Activated CD8-positive, alpha-beta memory T cell treated with anti-CD3 and anti-CD28 coated beads for 36 hours (primary cell): ENCODE results near the gene MAGEB17. TPM values are rescaled to one million over a fixed set of nuclear protein-coding genes. Genes with fewer than 3 reads are reported as not detected.
"Not testable (repeated sequence)": the region's sequence is repeated elsewhere in the genome, so short reads cannot be mapped to it uniquely, and the experiment has no call there.

Experiments
- CTCF ChIA-PET: fragments of 350-600 bp; sonication (Branson Sonifier 250); formaldehyde crosslinking; loops from one replicate; lab custom pipeline; 2021; ENCODE audit warnings: antibody characterized with exemption; lab: Charles Lee
- POLR2A ChIA-PET: fragments of 350-600 bp; sonication (Branson Sonifier 250); formaldehyde crosslinking; loops from one replicate; lab custom pipeline; 2021; ENCODE audit warnings: antibody characterized with exemption; lab: Charles Lee
- total RNA-seq, 2 experiments: library from RNA; stranded (reverse); gene quantifications; one replicate each; pipeline ENCODE4 v1.2.3, GENCODE V29; 2021

The MAGEB17 gene, protein sequence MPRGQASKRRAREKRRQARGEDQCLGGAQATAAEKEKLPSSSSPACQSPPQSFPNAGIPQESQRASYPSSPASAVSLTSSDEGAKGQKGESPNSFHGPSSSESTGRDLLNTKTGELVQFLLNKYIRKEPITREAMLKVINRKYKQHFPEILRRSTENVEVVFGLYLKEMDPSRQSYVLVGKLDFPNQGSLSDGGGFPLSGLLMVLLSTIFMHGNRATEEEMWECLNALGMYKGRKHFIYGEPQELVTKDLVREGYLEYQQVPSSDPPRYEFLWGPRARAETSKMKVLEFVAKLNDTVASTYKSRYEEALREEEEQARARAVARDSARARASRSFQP
- total RNA-seq, result not detected

DNA sequence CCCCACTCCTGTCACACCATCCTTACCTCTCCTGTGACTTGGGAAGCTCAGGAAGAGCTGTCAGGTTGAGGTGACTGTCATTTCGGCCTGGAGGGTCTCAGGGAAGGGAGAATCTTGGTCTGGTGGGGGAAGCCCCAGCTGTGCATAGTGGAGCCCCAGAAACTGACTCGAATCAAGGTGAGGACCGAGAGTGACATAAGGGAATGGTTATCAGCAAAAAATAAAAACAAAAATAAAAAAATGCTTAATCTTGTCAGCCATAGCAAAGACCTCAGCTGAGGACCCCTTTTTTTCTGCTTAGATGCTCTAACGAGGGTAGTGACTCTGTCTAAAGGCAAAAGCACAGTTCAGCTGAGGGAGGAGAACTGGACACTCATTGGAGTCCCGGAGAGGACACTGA, at the start of gene MAGEB17:
Gene MAGEB17, plus strand, starts transcription at position 301 of the 400 bp plus-strand sequence. CDS start 2,902 bp downstream, outside the sequence.
- ChIA-PET POLR2A (no interaction called here), CTCF (no interaction called here)

DNA sequence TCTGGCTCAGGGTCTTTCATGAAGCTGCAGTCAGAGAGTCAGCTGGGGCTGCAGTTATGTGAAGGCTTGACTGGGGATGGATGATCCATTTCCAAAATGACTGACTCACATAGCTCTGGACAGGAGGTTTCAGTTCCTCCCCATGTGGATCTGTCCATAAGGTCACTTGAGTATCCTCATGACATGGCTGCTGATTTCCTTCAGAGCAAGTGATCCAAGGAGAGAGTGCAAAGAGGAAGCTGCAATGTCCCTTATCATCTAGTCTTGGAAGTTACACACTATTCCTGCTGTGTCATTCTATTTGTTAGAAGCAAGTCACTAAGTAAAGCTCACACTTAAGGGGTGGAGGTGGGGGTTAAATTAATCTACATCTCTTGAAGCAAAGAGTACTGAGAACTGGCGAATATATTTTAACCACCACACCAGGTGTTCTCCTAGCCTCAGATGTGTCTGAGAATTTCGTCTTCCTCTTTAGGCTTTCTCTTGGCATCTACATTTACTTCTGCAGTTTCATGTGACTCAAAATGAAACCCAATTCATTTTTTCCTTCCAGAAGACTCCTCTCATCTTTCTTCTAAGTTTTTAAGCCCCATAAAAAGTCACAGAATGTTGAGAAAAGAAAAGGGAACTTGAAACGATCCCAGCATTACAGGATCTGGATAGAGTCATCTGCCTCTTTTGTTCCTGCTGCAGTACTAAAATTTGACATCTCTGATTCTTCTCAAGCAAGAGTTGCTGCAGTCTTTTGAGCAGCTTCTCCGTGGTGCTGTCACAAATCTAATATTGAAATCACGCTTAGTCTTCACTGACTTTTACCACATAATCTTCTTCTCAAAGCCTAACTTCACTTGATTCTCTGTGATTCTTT, 47.7 kb upstream of the MAGEB17 start:
- ChIA-PET CTCF (no interaction called here), POLR2A (no interaction called here)

DNA sequence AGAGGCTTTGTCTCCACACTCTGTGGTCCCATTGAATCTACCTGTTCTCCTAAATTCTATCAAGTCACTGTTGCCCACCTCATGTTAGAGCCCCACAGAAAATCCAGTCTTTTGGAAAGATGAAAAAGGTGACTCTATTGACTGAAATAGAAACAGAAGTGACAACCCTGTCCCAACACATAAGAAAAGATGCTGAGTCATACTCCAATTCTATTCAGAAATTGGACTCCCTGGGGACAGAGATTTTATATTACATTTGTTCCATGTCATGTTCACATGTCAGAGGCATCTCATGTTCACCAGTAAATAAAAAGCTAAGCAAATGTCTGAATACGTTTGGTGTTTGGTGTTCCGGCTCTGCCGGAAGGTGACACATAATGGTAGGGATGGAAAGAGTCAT, 46.9 kb upstream of the MAGEB17 start:
- POLR2A ChIA-PET, result no interaction called here

DNA sequence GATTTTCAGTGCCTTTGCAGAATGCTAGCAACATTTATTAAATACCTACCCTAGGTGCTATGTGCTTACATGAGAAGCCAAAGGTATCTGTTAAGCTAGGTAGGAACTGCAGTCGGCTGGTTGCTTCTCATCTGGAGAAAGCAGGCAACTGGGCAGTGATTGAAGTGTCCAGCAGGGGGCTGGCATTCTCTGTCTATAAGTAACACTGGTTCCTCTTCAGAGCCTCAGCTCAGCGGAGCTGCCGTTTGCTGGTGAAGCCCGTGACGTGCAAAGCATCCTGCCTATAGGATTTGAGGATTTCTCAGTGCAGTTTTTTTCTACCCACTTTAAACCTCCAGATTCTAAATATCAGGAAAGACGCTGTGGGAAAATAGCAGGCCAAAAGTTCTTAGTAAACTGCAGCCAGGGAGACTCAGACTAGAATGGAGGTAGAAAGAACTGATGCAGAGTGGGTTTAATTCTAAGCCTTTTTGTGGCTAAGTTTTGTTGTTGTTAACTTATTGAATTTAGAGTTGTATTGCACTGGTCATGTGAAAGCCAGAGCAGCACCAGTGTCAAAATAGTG, 44.0 kb upstream of the MAGEB17 start, which contains the start of gene GRPR:
Gene GRPR, plus strand, starts transcription at position 344 of the 565 bp plus-strand sequence. CDS start 389 bp downstream, outside the sequence.
- ChIA-PET CTCF (no interaction called here), POLR2A (no interaction called here)

More for the DNA sequence above, 46.9 kb upstream of the MAGEB17 start:
- CTCF ChIA-PET, result interaction anchor here (0.6 kb wide), 1 partner anchor 187 kb away, joined by 3 read pairs; no protein-coding TSS in a partner anchor

DNA sequence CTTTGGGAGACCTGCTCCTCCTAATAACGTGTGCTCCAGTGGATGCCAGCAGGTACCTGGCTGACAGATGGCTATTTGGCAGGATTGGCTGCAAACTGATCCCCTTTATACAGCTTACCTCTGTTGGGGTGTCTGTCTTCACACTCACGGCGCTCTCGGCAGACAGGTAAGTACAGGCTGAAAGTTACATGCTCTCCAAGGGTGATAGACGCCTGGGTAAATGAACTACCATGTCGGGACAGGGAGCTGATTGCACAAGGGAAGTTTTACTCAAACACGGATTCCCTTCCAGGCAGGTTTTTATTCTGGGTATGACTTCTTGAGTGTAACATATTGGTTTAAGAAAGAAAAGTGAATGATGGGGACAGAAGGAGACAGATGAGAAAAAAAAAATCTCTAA, 43.1 kb upstream of the MAGEB17 start:
- CTCF ChIA-PET, result no interaction called here

DNA sequence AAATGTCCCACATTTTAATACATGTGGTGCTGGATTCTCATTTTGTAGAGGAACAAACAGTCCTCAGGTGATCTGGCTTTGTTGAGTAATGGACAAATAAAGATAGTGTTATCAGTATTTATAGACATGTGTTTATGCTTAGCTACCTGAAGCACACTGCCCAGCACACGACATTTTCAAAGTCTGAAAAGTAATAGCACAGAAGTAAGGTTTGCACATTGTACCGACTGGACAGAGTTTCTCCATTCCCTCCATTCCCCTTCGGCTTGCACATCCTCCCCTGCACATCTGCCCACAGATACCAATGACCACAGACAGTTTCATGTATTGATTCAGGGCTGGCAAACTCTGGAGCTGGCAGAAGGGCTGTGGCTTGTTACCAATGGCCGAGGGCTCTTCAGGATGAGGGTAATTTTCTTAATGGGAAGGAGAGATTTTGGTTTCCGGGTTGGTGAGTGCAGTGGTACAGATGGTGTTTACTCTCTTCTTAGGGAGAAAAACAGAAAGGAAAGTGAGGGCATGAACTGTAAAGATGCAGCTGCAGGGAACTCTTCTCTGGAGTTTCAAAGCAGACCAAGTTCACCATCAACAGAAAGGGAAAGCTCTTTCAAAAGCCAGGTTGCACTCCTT, 41.6 kb upstream of the MAGEB17 start:
- POLR2A ChIA-PET, result no interaction called here
- CTCF ChIA-PET, result no interaction called here

More for the DNA sequence above, 43.1 kb upstream of the MAGEB17 start:
- POLR2A ChIA-PET, result no interaction called here

DNA sequence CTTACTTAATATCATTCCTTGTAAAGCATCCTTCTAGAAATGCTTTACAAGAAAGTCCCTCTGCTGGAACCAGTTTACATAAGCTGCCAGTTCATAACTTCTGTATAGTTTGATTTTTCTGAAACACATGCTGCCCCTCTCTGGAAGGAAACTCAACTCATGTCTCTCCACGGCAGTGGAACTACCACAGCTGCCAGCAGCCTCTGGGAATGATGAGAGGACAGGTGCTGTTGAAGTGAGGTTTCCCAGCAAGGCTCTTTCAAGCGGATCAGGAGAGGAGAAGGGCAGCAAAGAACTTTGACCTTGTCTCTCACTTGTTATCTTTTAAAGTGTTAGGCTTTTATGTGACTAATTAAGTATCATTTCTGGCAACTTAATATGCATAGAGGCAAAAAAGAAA, 36.6 kb upstream of the MAGEB17 start:
- ChIA-PET CTCF (no interaction called here), POLR2A (no interaction called here)

DNA sequence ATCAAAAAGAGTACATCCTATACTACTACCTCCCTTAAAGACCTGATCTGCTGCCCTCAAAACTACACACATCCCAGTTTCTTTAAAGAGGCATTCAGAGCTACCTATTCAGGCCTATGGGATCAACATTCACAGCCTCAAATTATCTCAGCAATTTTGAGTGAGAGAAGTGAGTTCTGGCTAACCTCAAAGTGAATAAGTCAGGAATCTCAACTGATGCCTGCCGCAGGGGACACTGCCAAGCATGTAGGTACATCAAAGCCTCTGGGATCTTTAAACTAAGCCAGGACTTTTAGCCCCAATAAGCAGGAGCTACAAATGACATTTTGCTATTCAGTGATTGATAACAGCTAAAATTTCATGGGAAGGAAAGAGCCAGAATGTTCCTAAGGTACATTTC, 32.3 kb upstream of the MAGEB17 start:
- POLR2A ChIA-PET, result no interaction called here
- CTCF ChIA-PET, result no interaction called here

DNA sequence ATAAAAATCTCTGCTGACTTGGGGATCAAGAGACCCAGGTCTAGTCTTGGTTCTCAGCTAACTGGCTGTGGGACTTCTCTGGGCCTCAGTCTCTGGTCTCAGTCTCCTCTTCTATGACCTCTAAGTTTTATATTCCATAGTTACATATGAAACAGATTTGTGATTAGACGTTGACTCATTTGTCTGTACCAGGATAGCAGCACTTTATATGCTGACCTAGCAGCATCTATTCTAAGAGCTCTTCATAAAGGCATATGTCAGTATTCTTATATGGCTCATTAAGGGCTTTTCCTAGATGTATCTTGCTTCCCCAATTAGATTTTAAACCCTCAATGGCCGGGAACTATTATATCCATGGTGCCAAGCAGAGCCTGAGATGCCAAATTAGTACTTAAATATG, 31.2 kb upstream of the MAGEB17 start:
- CTCF ChIA-PET, result no interaction called here
- POLR2A ChIA-PET, result no interaction called here

DNA sequence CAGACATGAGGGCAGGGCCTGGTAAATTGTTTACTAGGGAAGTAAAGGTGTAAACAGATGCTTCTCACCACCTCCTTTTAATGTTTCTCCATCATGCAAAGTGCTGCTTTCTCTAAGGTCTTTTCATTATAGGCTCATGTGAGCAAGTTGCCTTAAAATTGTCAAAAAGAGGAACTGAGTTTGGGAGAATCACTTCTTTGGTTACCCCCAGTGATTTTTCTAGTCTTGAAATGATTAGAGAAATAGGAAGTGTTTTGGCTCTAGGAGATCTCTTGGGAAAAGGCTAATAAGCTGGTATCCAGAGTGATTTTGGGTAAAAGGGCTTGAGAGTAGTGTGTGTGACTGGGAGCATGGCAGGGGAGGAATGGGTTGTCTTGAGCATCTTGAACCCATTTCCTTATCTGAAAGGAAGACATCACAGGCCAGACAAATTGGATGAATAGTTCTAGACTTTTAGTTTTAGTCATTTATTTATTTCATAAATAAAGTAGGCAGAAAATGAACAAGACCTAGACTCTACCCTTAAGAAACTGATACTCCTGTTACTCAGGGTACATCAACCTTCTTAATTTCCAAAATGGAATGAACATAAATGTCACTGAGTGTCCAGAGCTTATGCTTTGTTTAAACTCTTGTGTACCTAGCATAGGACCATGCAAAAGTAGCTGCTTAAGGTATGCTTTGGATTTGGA, 29.7 kb upstream of the MAGEB17 start:
- POLR2A ChIA-PET, result no interaction called here
- CTCF ChIA-PET, result no interaction called here

DNA sequence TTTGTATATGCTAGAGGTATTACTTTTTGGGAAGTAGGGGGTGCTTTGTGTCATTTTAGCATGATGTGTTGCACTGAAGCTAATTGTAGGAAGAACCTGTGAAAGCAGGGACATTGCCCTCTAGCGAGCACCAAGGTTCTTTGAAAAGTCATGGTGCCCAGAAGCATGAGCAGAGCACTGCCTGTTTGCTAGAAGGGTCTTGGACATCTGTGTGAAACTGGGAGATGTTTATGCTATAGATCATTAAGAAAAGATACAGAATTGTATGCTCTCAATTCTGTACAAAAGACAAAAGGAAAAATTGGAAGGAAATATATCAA, 29.2 kb upstream of the MAGEB17 start:
- CTCF ChIA-PET, result no interaction called here
- POLR2A ChIA-PET, result no interaction called here

DNA sequence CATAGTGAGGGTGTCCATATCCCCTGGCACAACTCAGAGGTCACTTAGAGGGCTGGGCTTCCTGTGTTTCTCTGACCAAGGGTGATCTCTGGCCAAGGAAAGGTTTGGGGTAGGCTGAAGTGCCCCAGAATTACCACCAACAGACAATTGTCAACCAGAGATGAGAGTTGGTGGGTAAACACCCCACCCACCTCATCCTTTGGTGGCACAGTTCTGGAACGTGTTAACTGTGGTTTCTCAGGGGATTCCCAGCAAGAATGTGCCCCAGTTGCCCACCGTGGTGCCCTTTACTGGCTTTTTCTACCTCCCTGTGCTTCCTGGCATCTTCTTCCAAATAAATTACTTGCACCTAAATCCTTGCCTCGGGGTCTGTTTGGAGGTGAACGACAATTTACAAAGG, 26.8 kb upstream of the MAGEB17 start:
- CTCF ChIA-PET, result no interaction called here
- POLR2A ChIA-PET, result no interaction called here

DNA sequence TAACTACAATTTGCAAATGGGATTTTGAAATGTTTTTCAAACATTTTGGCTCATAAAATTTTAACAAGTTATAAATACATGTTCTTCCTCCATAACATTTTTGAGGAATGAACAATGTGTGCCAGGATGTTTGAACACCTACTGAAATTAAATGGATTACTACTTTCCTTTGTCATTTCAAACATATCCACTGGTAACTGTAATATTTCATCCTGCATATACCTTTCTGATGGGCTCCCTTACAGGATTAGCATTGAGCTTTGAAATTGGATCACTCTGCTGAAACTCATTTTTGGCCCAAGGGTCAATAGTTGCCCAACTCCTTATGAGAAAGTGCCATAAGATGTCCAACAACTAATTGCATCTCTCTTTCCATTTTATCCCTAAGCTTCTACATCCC, 26.3 kb upstream of the MAGEB17 start:
- POLR2A ChIA-PET, result no interaction called here
- CTCF ChIA-PET, result no interaction called here

DNA sequence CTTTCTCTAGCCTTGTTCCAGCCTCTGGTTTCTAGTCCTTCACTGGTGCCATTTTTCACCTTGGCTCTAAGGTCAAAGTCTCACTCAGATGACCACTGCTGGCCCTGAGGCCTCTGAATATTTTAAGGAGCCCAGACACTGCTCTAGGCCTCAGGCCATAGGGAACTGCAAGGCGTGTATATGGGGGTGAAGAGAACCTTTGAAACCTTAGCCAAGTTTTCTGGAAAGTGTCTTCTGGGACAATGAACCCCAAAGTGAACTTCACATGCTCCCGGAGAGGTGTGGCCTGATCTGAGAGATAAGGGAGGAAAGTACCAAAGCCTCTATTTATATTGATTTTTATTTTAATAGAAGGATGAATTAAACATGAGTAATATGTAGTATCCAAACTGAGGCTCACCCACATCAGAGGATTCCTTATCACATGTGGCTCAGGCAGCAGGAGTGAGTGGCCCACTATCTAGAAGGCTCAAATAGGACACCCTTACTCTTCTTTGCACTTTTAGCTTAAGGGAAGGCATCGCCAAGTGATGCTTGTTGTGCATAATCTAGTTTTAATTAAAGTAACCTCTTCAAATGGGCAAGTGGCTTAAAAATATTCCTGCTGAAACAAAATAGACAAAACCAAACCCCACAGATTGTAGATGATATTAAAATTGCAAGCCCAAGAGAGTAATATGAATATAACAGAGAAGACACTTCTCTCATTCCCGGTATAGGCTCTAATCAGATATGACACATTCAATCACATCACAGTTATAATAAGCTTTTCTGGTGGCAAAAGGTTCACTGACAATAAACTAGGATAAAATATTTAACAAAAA, 25.6 kb upstream of the MAGEB17 start:
- POLR2A ChIA-PET, result no interaction called here
- CTCF ChIA-PET, result no interaction called here

DNA sequence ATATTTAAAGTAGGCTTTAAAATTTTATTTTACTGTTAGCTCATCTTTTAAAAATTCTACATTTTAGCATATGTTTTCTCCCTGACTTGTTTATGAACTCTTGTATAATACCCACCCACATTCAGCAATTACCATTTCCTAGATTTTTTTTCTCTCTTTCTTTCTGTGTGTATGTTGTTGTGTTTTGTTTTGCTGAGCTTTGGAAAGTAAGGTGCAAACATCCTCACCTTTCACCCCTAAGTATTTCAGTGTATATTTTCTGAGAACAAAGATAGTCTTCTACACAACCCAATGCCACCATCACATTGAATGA, 25.1 kb upstream of the MAGEB17 start:
- POLR2A ChIA-PET, result no interaction called here
- CTCF ChIA-PET, result no interaction called here

DNA sequence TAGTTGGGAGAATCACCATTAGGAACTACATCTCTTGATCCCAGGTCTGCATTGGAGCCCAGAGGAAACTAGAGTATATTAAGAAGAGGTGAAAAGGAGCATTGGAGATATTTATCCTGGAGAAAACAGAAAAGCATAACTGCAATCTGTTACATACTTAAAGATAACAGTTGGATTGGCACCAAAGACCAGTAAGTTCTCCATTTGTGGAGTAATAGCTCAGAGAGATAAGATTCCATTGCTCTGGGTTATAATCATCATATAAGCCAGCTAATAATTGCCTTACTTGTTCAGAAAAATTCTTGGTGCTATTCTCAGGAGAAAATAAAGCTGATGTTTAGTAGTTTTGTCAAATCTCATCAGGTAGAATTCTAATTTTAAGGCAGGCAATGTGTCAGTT, 23.3 kb upstream of the MAGEB17 start:
- ChIA-PET POLR2A (no interaction called here), CTCF (no interaction called here)

DNA sequence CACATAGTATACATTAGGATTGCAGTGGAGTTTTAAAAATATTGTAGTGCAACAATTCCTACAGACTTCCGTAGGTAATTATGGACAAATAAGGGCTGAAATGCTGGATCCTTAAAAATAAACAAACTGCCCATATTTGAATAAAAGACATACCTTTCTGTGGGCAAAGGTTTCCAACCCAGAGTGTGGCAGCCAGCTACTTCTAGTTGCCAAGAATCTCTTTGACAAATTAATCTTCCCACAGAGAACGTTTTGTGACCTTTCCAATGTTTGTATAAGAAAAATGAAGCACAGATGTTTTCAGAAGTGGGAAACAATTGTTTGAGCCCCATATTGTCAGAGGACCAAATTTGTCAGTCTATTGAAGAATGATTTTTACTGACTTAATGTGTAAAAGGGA, 22.9 kb upstream of the MAGEB17 start:
- ChIA-PET CTCF (no interaction called here), POLR2A (no interaction called here)

DNA sequence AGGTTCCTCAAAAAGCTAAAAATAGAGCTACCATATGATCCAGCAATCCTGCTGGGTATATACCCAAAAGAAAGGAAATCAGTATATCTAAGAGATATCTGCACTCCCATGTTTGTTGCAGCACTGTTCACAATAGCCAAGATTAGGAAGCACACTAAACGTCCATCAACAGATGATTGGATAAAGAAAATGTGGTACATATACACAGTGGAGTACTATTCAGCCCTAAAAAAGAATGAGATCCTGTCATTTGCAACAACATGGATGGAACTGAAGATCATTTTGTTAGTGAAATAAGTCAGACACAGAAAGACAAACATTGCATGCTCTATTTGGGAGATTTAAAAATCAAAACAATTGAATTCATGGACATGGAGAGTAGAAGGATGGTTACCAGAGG, 22.2 kb upstream of the MAGEB17 start:
- POLR2A ChIA-PET, CTCF ChIA-PET: not testable (repeated sequence)

DNA sequence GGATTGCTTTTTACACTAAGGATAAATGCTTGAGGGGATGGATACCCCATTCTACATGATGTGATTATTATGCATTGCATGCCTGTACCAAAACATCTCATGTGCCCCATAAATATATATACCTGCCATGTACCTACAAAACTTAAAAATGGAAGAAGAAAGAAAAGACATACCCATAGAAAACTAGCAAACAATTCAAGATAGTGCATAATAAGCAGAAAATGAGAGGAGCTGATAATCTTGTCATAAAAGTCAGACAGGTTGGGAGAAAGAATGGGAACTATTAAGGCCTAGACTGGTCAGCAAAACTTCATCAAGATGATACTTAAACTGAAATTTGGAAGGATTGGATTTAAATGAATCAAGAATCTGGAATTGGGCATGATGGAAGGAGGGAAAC, 21.6 kb upstream of the MAGEB17 start:
- ChIA-PET POLR2A (no interaction called here), CTCF (no interaction called here)
